OCI-LY3 (cell line): Measurements from ENCODE around the gene ACAD11.

Source experiments
- H2AFZ ChIP-seq: fragments of 200-600, 300-600 bp; shearing (Covaris generic); 2 replicates; pipeline ENCODE4 v1.6.0; 2014; ENCODE audit warnings: antibody characterized with exemption, low read depth, low read length
- H3K27ac ChIP-seq: fragments of 200-600, 300-600 bp; sonication (generic); 2 replicates; pipeline ENCODE4 v1.5.1; 2014; ENCODE audit warnings: mild to moderate bottlenecking, low read length, moderate library complexity, mixed read lengths
- H3K27me3 ChIP-seq: fragments of 200-600, 300-600 bp; sonication (generic); 2 replicates; pipeline ENCODE4 v1.6.1; 2014; ENCODE audit warnings: low read depth, low read length, mixed read lengths
- H3K36me3 ChIP-seq: fragments of 200-600, 300-600 bp; sonication (generic); replicated peaks from 2 replicates; pipeline ENCODE3; 2014; ENCODE audit warnings: low read depth, low read length, mixed read lengths
- H3K4me1 ChIP-seq: fragments of 300-600, 200-600 bp; sonication (generic); 2 replicates; pipeline ENCODE4 v1.6.1; 2014; ENCODE audit warnings: low read length, mixed read lengths
- H3K4me2 ChIP-seq: fragments of 200-600, 300-600 bp; sonication (generic); 2 replicates; pipeline ENCODE4 v1.6.1; 2014; ENCODE audit warnings: low read length, mixed read lengths
- H3K4me3 ChIP-seq: fragments of 300-600, 200-600 bp; sonication (generic); 2 replicates; pipeline ENCODE4 v1.5.1; 2014; ENCODE audit warnings: antibody characterized with exemption, mild to moderate bottlenecking, low read length, moderate library complexity
- H3K79me2 ChIP-seq: fragments of 300-600, 200-600 bp; shearing (Covaris generic); 2 replicates; pipeline ENCODE4 v1.6.1; 2014; ENCODE audit warnings: mild to moderate bottlenecking, low read length, mixed read lengths
- H3K9ac ChIP-seq: fragments of 300-600, 200-600 bp; shearing (Covaris generic); 2 replicates; pipeline ENCODE4 v1.6.0; 2014; ENCODE audit warnings: mild to moderate bottlenecking, low read length, moderate library complexity
- H3K9me3 ChIP-seq: fragments of 200-600, 300-600 bp; shearing (Covaris generic); 2 replicates; pipeline ENCODE4 v1.6.1; 2014; ENCODE audit warnings: low read length, mixed read lengths; ENCODE audit not compliant: insufficient read depth
- H4K20me1 ChIP-seq: fragments of 200-600, 300-600 bp; sonication (generic); 2 replicates; pipeline ENCODE4 v1.6.1; 2016; ENCODE audit warnings: low read length, mixed read lengths; ENCODE audit not compliant: insufficient read depth
- EZH2phosphoT487 ChIP-seq: fragments of 200-600 bp; shearing (Covaris generic); IDR thresholded peaks from 2 replicates; pipeline ENCODE4 v1.6.1; 2018; ENCODE audit warnings: antibody characterized with exemption, mixed run types, low read depth
- TF ChIP-seq, protein P1 (sequence below): fragments of 200-600, 300-600 bp; sonication (generic); IDR thresholded peaks from 2 replicates; pipeline ENCODE4 v1.5.1; 2014; ENCODE audit warnings: antibody characterized with exemption, low read length, low read depth

The ACAD11 gene

DNA sequence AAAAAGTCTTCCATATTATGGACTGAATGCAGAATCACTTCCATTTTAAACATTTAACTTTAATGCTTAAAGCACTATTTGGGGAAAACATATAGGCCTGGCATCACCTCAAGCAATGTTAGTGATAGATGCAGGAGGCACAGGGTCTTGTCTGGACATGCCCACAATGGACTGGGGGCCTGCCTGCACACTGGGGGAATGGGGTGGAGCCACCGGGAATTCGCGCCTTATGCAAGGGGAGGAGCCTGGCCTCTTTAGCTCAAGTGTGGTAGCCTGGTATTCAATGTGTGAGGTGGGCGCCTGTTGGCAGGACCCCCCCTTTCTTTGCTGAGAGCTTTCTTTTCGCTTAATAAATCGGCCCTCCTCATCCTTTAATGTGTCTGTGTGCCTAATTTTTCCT lies 32.7 kb downstream of the ACAD11 start:
- no peaks in the 10 kb centered on the region for H4K20me1 ChIP-seq
- H3K9me3 ChIP-seq = no peaks in the 10 kb centered on the region
- no peak for TF ChIP-seq EZH2phosphoT487
- TF ChIP-seq, protein P1, sequence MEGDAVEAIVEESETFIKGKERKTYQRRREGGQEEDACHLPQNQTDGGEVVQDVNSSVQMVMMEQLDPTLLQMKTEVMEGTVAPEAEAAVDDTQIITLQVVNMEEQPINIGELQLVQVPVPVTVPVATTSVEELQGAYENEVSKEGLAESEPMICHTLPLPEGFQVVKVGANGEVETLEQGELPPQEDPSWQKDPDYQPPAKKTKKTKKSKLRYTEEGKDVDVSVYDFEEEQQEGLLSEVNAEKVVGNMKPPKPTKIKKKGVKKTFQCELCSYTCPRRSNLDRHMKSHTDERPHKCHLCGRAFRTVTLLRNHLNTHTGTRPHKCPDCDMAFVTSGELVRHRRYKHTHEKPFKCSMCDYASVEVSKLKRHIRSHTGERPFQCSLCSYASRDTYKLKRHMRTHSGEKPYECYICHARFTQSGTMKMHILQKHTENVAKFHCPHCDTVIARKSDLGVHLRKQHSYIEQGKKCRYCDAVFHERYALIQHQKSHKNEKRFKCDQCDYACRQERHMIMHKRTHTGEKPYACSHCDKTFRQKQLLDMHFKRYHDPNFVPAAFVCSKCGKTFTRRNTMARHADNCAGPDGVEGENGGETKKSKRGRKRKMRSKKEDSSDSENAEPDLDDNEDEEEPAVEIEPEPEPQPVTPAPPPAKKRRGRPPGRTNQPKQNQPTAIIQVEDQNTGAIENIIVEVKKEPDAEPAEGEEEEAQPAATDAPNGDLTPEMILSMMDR = no peak

DNA sequence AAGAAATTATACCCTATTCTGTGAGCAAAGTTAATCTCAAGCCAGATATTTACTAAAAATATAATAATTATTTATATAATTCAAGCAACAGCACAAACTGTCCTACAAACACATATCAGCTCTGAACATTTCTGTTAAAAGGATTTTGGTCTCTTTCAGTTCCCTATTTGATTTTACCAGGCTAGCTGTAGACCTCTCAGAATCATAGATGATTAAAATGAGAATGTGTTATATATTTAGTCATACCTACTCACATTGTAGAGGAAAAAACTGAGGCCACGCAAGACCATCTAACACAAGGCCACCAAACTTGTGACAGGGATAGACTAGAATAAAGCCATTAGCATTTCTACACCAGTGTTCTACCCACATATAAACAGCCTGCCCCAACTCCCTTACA lies 34.0 kb downstream of the ACAD11 start:
- peaks cover 11% of the 10 kb centered on the region for H3K4me1 ChIP-seq
- no peak overlapping the region for H3K4me3 ChIP-seq
- no peaks in the 10 kb centered on the region for H3K27me3 ChIP-seq
- peak overlapping the region; percentile 16; the same call in 1 of the 2 replicates for H3K4me2 ChIP-seq
- peaks cover 11% of the 10 kb centered on the region for H3K36me3 ChIP-seq
- 0 out of 2 replicates have a peak overlapping the region, but pooled peaks have one; percentile 12 for H3K27ac ChIP-seq
- H2AFZ ChIP-seq = no peak overlapping the region
- no peaks in the 10 kb centered on the region for H4K20me1 ChIP-seq
- H3K9me3 ChIP-seq = no peaks in the 10 kb centered on the region
- TF ChIP-seq, protein P1 = no peak
- no peak for TF ChIP-seq EZH2phosphoT487
- no peaks in the 10 kb centered on the region for H3K79me2 ChIP-seq
- H3K9ac ChIP-seq = no peak overlapping the region

More for the DNA sequence above, 32.7 kb downstream of the ACAD11 start:
- H3K36me3 ChIP-seq = peaks cover 11% of the 10 kb centered on the region
- H3K27ac ChIP-seq = no peak overlapping the region
- no peaks in the 10 kb centered on the region for H3K27me3 ChIP-seq
- no peak overlapping the region for H3K9ac ChIP-seq
- peaks cover 11% of the 10 kb centered on the region for H3K4me1 ChIP-seq
- no peak overlapping the region for H3K4me2 ChIP-seq
- no peak overlapping the region for H3K4me3 ChIP-seq
- H3K79me2 ChIP-seq = no peaks in the 10 kb centered on the region
- no peak overlapping the region for H2AFZ ChIP-seq

DNA sequence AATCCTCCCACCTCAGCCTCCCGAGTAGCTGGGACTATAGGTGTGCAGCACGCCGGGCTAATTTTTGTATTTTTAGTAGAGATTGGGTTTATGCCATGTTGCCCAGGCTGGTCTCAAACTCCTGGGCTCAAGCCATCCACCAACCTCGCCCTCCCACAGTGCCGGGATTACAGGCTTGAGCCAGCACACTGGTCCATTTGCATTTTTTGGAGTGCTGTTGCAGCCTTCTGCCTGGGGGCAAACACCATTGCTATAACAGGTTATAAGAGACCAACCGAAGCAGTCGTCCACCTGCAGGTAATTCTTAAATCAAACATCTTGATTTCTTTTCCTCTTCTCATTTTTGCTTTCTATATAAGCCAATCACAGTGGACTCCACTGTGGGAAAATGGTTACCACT lies 34.8 kb downstream of the ACAD11 start:
- Histone ChIP-seq H3K36me3 (peaks cover 11% of the 10 kb centered on the region), H4K20me1 (no peaks in the 10 kb centered on the region), H3K27ac (no peak overlapping the region), H2AFZ (no peak overlapping the region), H3K27me3 (no peaks in the 10 kb centered on the region), H3K9ac (no peak overlapping the region), H3K79me2 (no peaks in the 10 kb centered on the region), H3K4me3 (no peak overlapping the region), H3K9me3 (no peaks in the 10 kb centered on the region), H3K4me2 (no peak overlapping the region), H3K4me1 (peaks cover 11% of the 10 kb centered on the region)
- TF ChIP-seq, protein P1 = no peak
- no peak for TF ChIP-seq EZH2phosphoT487

DNA sequence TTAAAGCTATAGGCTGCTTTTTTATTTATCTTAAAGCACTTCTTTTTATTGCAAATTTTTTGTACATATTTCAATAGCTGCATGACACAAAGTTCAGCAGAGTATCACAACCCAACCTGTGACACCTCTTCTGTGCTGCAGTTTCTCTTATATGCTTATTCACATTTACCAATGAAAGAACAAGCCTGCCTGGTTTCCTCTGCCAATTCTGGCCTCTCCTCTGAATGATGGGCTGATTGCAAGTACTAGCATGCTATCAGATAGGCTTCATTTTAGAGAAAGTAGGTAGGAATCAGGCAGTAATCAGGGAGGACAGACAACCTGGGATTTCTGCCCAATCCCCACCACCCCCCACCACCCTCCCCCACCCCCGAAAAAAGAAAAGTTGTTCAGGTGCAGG lies 36.0 kb downstream of the ACAD11 start:
- TF ChIP-seq, protein P1 = no peak
- TF ChIP-seq EZH2phosphoT487 = no peak
- H3K4me1 ChIP-seq = peaks cover 11% of the 10 kb centered on the region
- H3K79me2 ChIP-seq = no peaks in the 10 kb centered on the region
- peaks cover 11% of the 10 kb centered on the region for H3K36me3 ChIP-seq
- H4K20me1 ChIP-seq = no peaks in the 10 kb centered on the region
- no peak overlapping the region for H3K4me3 ChIP-seq
- H3K27me3 ChIP-seq = no peaks in the 10 kb centered on the region
- no peak overlapping the region for H3K4me2 ChIP-seq
- no peak overlapping the region for H3K9ac ChIP-seq
- H3K27ac ChIP-seq = no peak overlapping the region
- no peak overlapping the region for H2AFZ ChIP-seq
- no peaks in the 10 kb centered on the region for H3K9me3 ChIP-seq
